Neural cell (in vitro differentiated cells): ENCODE measurements around the gene PLD6. TPM values are rescaled to one million over a fixed set of nuclear protein-coding genes. Genes with fewer than 3 reads are reported as not detected.

Source experiments
- H2AFZ ChIP-seq: fragments of 200-600, 300-800 bp; sonication (generic), shearing (Covaris generic); 2 replicates; pipeline ENCODE4 v1.6.0; 2014; ENCODE audit warnings: low read depth, mild to moderate bottlenecking, antibody characterized with exemption, low read length, moderate library complexity
- H3F3A ChIP-seq: fragments of 200-600 bp; shearing (Covaris generic); 2 replicates; pipeline ENCODE4 v1.6.1; 2016; ENCODE audit warnings: mild to moderate bottlenecking, moderate library complexity, mixed read lengths, antibody characterized with exemption, low read length; ENCODE audit not compliant: insufficient read depth, poor library complexity, severe bottlenecking
- H3K27ac ChIP-seq: fragments of 200-600, 300-800 bp; sonication (generic), shearing (Covaris generic); 2 replicates; pipeline ENCODE4 v1.5.1; 2014; ENCODE audit warnings: mild to moderate bottlenecking, low read length, moderate library complexity
- H3K27me3 ChIP-seq: fragments of 300-800, 200-600 bp; sonication (generic), shearing (Covaris generic); 2 replicates; pipeline ENCODE4 v1.6.0; 2014; ENCODE audit warnings: mild to moderate bottlenecking, low read depth, low read length, moderate library complexity; ENCODE audit not compliant: insufficient read depth
- H3K36me3 ChIP-seq: fragments of 300-800, 200-600 bp; sonication (generic), shearing (Covaris generic); 2 replicates; pipeline ENCODE4 v1.5.1; 2014; ENCODE audit warnings: mild to moderate bottlenecking, antibody characterized with exemption, low read length, moderate library complexity; ENCODE audit not compliant: insufficient read depth
- H3K4me2 ChIP-seq: fragments of 300-800, 200-600 bp; sonication (generic), shearing (Covaris generic); 2 replicates; pipeline ENCODE4 v1.6.0; 2014; ENCODE audit warnings: mild to moderate bottlenecking, low read length
- H3K4me3 ChIP-seq: fragments of 300-800, 200-600 bp; sonication (generic), shearing (Covaris generic); 2 replicates; pipeline ENCODE4 v1.5.1; 2014; ENCODE audit warnings: mild to moderate bottlenecking, low read length, moderate library complexity
- H3K79me2 ChIP-seq: fragments of 200-600 bp; shearing (Covaris generic); replicated peaks from 2 replicates; pipeline ENCODE4 v1.6.0; 2014; ENCODE audit warnings: mild to moderate bottlenecking, low read length, moderate library complexity; ENCODE audit not compliant: insufficient read depth
- H3K9ac ChIP-seq: fragments of 300-800, 200-600 bp; sonication (generic), shearing (Covaris generic); 2 replicates; pipeline ENCODE4 v1.6.1; 2016; ENCODE audit warnings: mild to moderate bottlenecking, low read length, mixed read lengths
- H3K9me2 ChIP-seq: fragments of 200-600 bp; shearing (Covaris generic); 2 replicates; pipeline ENCODE4 v1.6.1; 2016; ENCODE audit warnings: mild to moderate bottlenecking, low read length, mixed read lengths; ENCODE audit not compliant: insufficient read depth
- H3K9me3 ChIP-seq: fragments of 200-600, 300-800 bp; sonication (generic), shearing (Covaris generic); 2 replicates; pipeline ENCODE4 v1.6.1; 2016; ENCODE audit warnings: mild to moderate bottlenecking, mixed run types, low read length, moderate library complexity, mixed read lengths
- H4K20me1 ChIP-seq: fragments of 200-600 bp; shearing (Covaris generic); 2 replicates; pipeline ENCODE4 v1.6.1; 2016; ENCODE audit warnings: mild to moderate bottlenecking, mixed run types; ENCODE audit not compliant: insufficient read depth
- EP300 ChIP-seq: fragments of 450-650 bp; conservative IDR thresholded peaks from 2 replicates; pipeline ENCODE4 v1.6.1; 2014; ENCODE audit warnings: antibody characterized with exemption, mild to moderate bottlenecking, moderate library complexity; ENCODE audit not compliant: poor library complexity, severe bottlenecking
- EZH2 ChIP-seq: fragments of 200-600, 300-800 bp; shearing (Covaris generic), sonication (generic); IDR thresholded peaks from 2 replicates; pipeline ENCODE4 v1.6.1; 2014; ENCODE audit warnings: antibody characterized with exemption, low read length, borderline replicate concordance, mild to moderate bottlenecking; ENCODE audit not compliant: insufficient read depth, poor library complexity, severe bottlenecking
- MXI1 ChIP-seq: fragments of 450-650 bp; conservative IDR thresholded peaks from 2 replicates; pipeline ENCODE4 v1.6.1; 2014; ENCODE audit warnings: antibody characterized with exemption, mild to moderate bottlenecking; ENCODE audit not compliant: poor library complexity, severe bottlenecking
- POLR2AphosphoS5 ChIP-seq: IDR thresholded peaks from 2 replicates; pipeline ENCODE4 v1.6.1; 2012
- RAD21 ChIP-seq: fragments of 450-650 bp; conservative IDR thresholded peaks from 2 replicates; pipeline ENCODE4 v1.6.1; 2014; ENCODE audit warnings: antibody characterized with exemption, mild to moderate bottlenecking, moderate library complexity
- REST ChIP-seq: IDR thresholded peaks from 2 replicates; pipeline ENCODE4 v1.6.1; 2012; ENCODE audit warnings: borderline replicate concordance
- SMC3 ChIP-seq: fragments of 450-650 bp; conservative IDR thresholded peaks from 2 replicates; pipeline ENCODE4 v1.6.1; 2014; ENCODE audit warnings: antibody characterized with exemption, mild to moderate bottlenecking, moderate library complexity; ENCODE audit not compliant: poor library complexity
- TAF1 ChIP-seq: IDR thresholded peaks from 2 replicates; pipeline ENCODE4 v1.6.1; 2012; ENCODE audit warnings: low read depth
- polyA plus RNA-seq: library from polyadenylated mRNA; depleted of rRNA; stranded (reverse); fragments of >200 nt; gene quantifications from 2 replicates; pipeline ENCODE4 v1.2.3, GENCODE V29; 2014
- TF ChIP-seq, protein P1 (sequence below): fragments of 450-650 bp; IDR thresholded peaks from 2 replicates; pipeline ENCODE4 v1.5.1; 2014; ENCODE audit warnings: antibody characterized with exemption, mild to moderate bottlenecking, moderate library complexity; ENCODE audit not compliant: poor library complexity, severe bottlenecking

Gene PLD6
- polyA plus RNA-seq, 1 donor from 2014 or later, result 2.0 TPM

DNA sequence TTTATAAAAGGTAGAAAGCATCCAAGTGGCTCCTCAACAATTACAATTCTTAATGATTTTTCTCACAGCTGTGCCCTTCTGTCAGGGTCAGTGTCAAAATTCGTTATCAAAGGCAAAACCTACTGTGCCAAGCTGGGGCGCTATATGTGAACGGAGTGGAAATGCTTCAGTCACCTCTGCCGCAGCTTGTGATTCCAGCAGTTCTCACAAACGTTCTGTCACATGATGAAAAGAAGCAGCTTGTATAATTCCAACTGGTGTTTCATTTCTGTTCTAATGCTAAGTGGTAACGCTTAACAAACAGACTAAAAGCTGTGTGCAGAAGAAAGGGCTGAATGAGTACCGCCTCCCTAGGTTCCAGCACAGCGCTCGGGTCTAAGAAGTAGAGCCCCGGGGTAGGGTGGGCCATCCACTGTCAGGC lies 14.2 kb downstream of the PLD6 start:
- no peak overlapping the region for H3K4me2 ChIP-seq
- no peaks in the 10 kb centered on the region for H3K36me3 ChIP-seq
- H3F3A ChIP-seq, result no peaks in the 10 kb centered on the region
- no peak overlapping the region for H3K4me3 ChIP-seq
- H3K9me2 ChIP-seq, result no peaks in the 10 kb centered on the region
- no peak overlapping the region for H3K9ac ChIP-seq
- no peaks in the 10 kb centered on the region for H4K20me1 ChIP-seq
- no peaks in the 10 kb centered on the region for H3K79me2 ChIP-seq
- TF ChIP-seq REST (no peak), EZH2 (no peak), POLR2AphosphoS5 (no peak), EP300 (no peak), SMC3 (no peak), RAD21 (no peak)
- no peaks in the 10 kb centered on the region for H3K9me3 ChIP-seq
- H3K27ac ChIP-seq, result no peak overlapping the region
- H3K27me3 ChIP-seq, result no peaks in the 10 kb centered on the region
- no peak overlapping the region for H2AFZ ChIP-seq

GRCh38 chr17:17191346-17191792 lies 14.8 kb downstream of the PLD6 start:
- Histone ChIP-seq H3K9me3 (no peaks in the 10 kb centered on the region), H2AFZ (no peak overlapping the region), H3K27ac (no peak overlapping the region), H3K79me2 (no peaks in the 10 kb centered on the region), H3K36me3 (no peaks in the 10 kb centered on the region), H3K4me2 (no peak overlapping the region), H3K4me3 (no peak overlapping the region), H3K9me2 (no peaks in the 10 kb centered on the region), H4K20me1 (no peaks in the 10 kb centered on the region), H3K27me3 (no peaks in the 10 kb centered on the region), H3K9ac (no peak overlapping the region), H3F3A (no peaks in the 10 kb centered on the region)
- no peak for TF ChIP-seq TAF1
- no peak for TF ChIP-seq RAD21
- no peak for TF ChIP-seq POLR2AphosphoS5
- no peak for TF ChIP-seq MXI1
- no peak for TF ChIP-seq EZH2
- TF ChIP-seq, protein P1, sequence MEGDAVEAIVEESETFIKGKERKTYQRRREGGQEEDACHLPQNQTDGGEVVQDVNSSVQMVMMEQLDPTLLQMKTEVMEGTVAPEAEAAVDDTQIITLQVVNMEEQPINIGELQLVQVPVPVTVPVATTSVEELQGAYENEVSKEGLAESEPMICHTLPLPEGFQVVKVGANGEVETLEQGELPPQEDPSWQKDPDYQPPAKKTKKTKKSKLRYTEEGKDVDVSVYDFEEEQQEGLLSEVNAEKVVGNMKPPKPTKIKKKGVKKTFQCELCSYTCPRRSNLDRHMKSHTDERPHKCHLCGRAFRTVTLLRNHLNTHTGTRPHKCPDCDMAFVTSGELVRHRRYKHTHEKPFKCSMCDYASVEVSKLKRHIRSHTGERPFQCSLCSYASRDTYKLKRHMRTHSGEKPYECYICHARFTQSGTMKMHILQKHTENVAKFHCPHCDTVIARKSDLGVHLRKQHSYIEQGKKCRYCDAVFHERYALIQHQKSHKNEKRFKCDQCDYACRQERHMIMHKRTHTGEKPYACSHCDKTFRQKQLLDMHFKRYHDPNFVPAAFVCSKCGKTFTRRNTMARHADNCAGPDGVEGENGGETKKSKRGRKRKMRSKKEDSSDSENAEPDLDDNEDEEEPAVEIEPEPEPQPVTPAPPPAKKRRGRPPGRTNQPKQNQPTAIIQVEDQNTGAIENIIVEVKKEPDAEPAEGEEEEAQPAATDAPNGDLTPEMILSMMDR, result no peak
- TF ChIP-seq SMC3, result no peak
- no peak for TF ChIP-seq REST
- TF ChIP-seq EP300, result no peak
